ENCODE measurements around the gene SEC14L2. TPM values are rescaled to one million over a fixed set of nuclear protein-coding genes. Genes with fewer than 3 reads are reported as not detected.

SEC14L2 gene
- total RNA-seq, 1 experiment from 2014 or later = 33.5 TPM

- peak overlapping the region; percentile 80 to 94 for H3K4me3 ChIP-seq (replicated peaks in 1 of 2; ENCODE audit: low read depth in 1 of 2, low read length in 2 of 2)
- H3K9ac ChIP-seq (ENCODE audit: low read length) = peak overlapping the region; percentile 91
- no peaks in the 10 kb centered on the region for H3K9me3 ChIP-seq (ENCODE audit: control insufficient read depth in 1 of 2, insufficient read depth in 1 of 2, low read depth in 1 of 2, low read length in 2 of 2)
- peaks cover 0 to 19% of the 10 kb centered on the region in 2 experiments; a peak in 2 of 4 replicates for H3K36me3 ChIP-seq (ENCODE audit: control insufficient read depth in 1 of 2, insufficient read depth in 2 of 2, low read length in 2 of 2)
- ChIA-PET POLR2A (interaction anchor here (0.7 to 4.2 kb wide), 5 partner anchors 8 to 110 kb away, joined by 3 to 40 read pairs (median 4); partner anchors contain the start of genes CCDC157, MTFP1 and SF3A1), RAD21 (ENCODE audit: low non-redundant PET in 1 of 2, low total read pairs in 2 of 2, uncharacterized antibody in 2 of 2, unreplicated experiment in 2 of 2) (interaction anchor here in 1 of 2 experiments (1.9 kb wide), 1 partner anchor 26 kb away, joined by 5 read pairs; no protein-coding TSS in a partner anchor), CTCF (interaction anchor here (1.0 to 2.6 kb wide), 3 partner anchors 10 to 26 kb away, joined by 3 to 14 read pairs (median 6); partner anchors contain the start of gene RNF215)
- H3K4me1 ChIP-seq (ENCODE audit: control insufficient read depth in 1 of 2, insufficient read depth in 2 of 2, low read length in 2 of 2) = peaks cover 19 to 48% of the 10 kb centered on the region in 2 experiments; a peak in 3 of 4 replicates
- H3K27me3 ChIP-seq (ENCODE audit: insufficient read depth, low read length) = no peaks in the 10 kb centered on the region
- H2AFZ ChIP-seq (ENCODE audit: low read depth, low read length, poor library complexity, severe bottlenecking) = no peak overlapping the region
- peaks cover 42% of the 10 kb centered on the region for H3K79me2 ChIP-seq (ENCODE audit: insufficient read depth, low read length)
- H3K27ac ChIP-seq (ENCODE audit: low read depth, low read length) = peak overlapping the region; percentile 57
- no peaks in the 10 kb centered on the region for H4K20me1 ChIP-seq (ENCODE audit: insufficient read depth)
- ATAC-seq (peak; percentile 16), DNase-seq (ENCODE audit: low read depth, low spot score) (no peak)
- intact Hi-C loops (cut with micrococcal nuclease) = no loop called here
- BruUV-seq (replicated peaks) = no TSS peak
- H3K9me2 ChIP-seq (ENCODE audit: insufficient read depth) = no peaks in the 10 kb centered on the region
- peak overlapping the region; percentile 98 for H3K4me2 ChIP-seq (ENCODE audit: low read length)
- TF ChIP-seq CEBPB (IDR thresholded peaks at IDR 0.05; ENCODE audit: low read depth) (no peak), CBX3 (IDR thresholded peaks at IDR 0.05; ENCODE audit: low read depth) (no peak), MAX (IDR thresholded peaks at IDR 0.05) (no peak), POLR2A (IDR thresholded peaks at IDR 0.05; ENCODE audit: borderline replicate concordance, extremely low read depth, insufficient read depth, insufficient read length) (no peak), SRF (IDR thresholded peaks at IDR 0.05; ENCODE audit: low read depth) (no peak), RAD21 (IDR thresholded peaks at IDR 0.05; ENCODE audit: low read depth) (no peak), ZFX (IDR thresholded peaks at IDR 0.05) (no peak), TCF7L2 (IDR thresholded peaks at IDR 0.05; ENCODE audit: borderline replicate concordance, extremely low read depth, insufficient read depth, insufficient read length) (no peak), POLR2AphosphoS5 (IDR thresholded peaks at IDR 0.05; ENCODE audit: low read depth, low read length) (no peak), EGR1 (IDR thresholded peaks at IDR 0.05; ENCODE audit: low read depth) (no peak), ZNF274 (IDR thresholded peaks at IDR 0.05; ENCODE audit: low read depth, low read length) (no peak), EZH2phosphoT487 (IDR thresholded peaks at IDR 0.05; ENCODE audit: borderline replicate concordance) (no peak), EZH2 (IDR thresholded peaks at IDR 0.05) (no peak), YY1 (IDR thresholded peaks at IDR 0.05; ENCODE audit: extremely low read depth, insufficient replicate concordance, low read depth, low read length) (no peak), CTCF (IDR thresholded peaks at IDR 0.05 in 2 of 3, conservative IDR thresholded peaks at IDR 0.05 in 1 of 3; ENCODE audit: borderline replicate concordance in 1 of 3, insufficient read depth in 1 of 3, low read depth in 2 of 3, low read length in 2 of 3) (no peak), REST (IDR thresholded peaks at IDR 0.05; ENCODE audit: low read depth) (no peak), ATF3 (IDR thresholded peaks at IDR 0.05) (no peak)
Measured at GRCh38 chr22:30397656-30398635, 1.1 kb downstream of the SEC14L2 start.

All from HCT116 (cell line).